ENCODE results near the gene ZFHX3. TPM values are rescaled to one million over a fixed set of nuclear protein-coding genes. Genes with fewer than 3 reads are reported as not detected.
A peak's percentile ranks its signal among the peaks of the same experiment; 100 is the strongest.

ZFHX3 gene
- total and polyA plus RNA-seq, 2 of the 8 experiments (the other 6 are each of a cell fraction or from before 2014, with no cell fraction given) = 0.08 to 0.99 TPM

GRCh38 chr16:72961863-72962262 lies 86.1 kb downstream of the ZFHX3 start:
- Histone ChIP-seq H3K23ac (ENCODE audit: insufficient read length) (no peak overlapping the region), H3K27me3 (replicated peaks in 1 of 4; ENCODE audit: control insufficient read depth in 3 of 4, extremely low read depth in 1 of 4, insufficient read depth in 3 of 4, low read length in 3 of 4) (no peaks in the 10 kb centered on the region), H3K27ac (ENCODE audit: low read depth, low read length) (no peak overlapping the region), H2BK5ac (ENCODE audit: low read depth, low read length) (no peak overlapping the region), H2BK12ac (ENCODE audit: low read depth, low read length) (no peak overlapping the region), H4K91ac (replicated peaks; ENCODE audit: insufficient read length, low read length) (no peak overlapping the region), H3K18ac (ENCODE audit: extremely low read depth, low read length) (no peak overlapping the region), H3K4me3 (ENCODE audit: extremely low read depth in 1 of 4, insufficient read depth in 2 of 4, low read depth in 3 of 4, low read length in 4 of 4) (no peak overlapping the region), H3K79me2 (ENCODE audit: control insufficient read depth in 1 of 2, insufficient read depth in 2 of 2, low read length in 2 of 2) (no peaks in the 10 kb centered on the region), H3K4me1 (replicated peaks in 1 of 4; ENCODE audit: control insufficient read depth in 3 of 4, insufficient read depth in 4 of 4, low read length in 3 of 4) (no peaks in the 10 kb centered on the region; a peak in 1 of 7 replicates), H4K20me1 (replicated peaks in 1 of 2; ENCODE audit: control insufficient read depth in 1 of 2, insufficient read depth in 2 of 2, low read length in 2 of 2) (no peaks in the 10 kb centered on the region), H3K9ac (replicated peaks in 1 of 4; ENCODE audit: extremely low read depth in 1 of 4, low read depth in 3 of 4, low read length in 3 of 4) (no peak overlapping the region), H3K36me3 (ENCODE audit: control insufficient read depth in 2 of 4, insufficient read depth in 4 of 4, low read length in 3 of 4) (no peaks in the 10 kb centered on the region), H3K4ac (replicated peaks; ENCODE audit: insufficient read length, low read depth, low read length) (no peak overlapping the region), H2BK20ac (ENCODE audit: low read length) (no peak overlapping the region), H2AFZ (ENCODE audit: low read length) (no peak overlapping the region), H3K56ac (replicated peaks; ENCODE audit: insufficient read length, low read depth, low read length) (no peak overlapping the region), H2BK15ac (ENCODE audit: low read length) (no peak overlapping the region), H2AK5ac (ENCODE audit: low read depth, low read length) (no peak overlapping the region), H3K4me2 (ENCODE audit: insufficient read depth in 1 of 2, low read depth in 2 of 2, low read length in 2 of 2) (no peak overlapping the region), H3K79me1 (ENCODE audit: low read depth, low read length) (no peaks in the 10 kb centered on the region), H4K5ac (ENCODE audit: insufficient read length, low read depth, low read length) (no peak overlapping the region), H4K8ac (ENCODE audit: extremely low read depth, insufficient read depth, low read length) (no peak overlapping the region), H3K23me2 (ENCODE audit: low read depth, low read length) (no peaks in the 10 kb centered on the region), H3K14ac (ENCODE audit: insufficient read length) (no peak overlapping the region), H2BK120ac (replicated peaks; ENCODE audit: low read depth, low read length) (no peak overlapping the region), H3K9me3 (ENCODE audit: insufficient read depth in 2 of 2, low read depth in 1 of 2, low read length in 1 of 2) (no peaks in the 10 kb centered on the region)
- FAIRE-seq (peak; percentile 70), DNase-seq (ENCODE audit: low read depth in 1 of 2, low spot score in 2 of 2) (no peak)
- 70% methylated on average over 9 of the region's 9 CpGs; no CpG with 5 or more reads in 1 of the 2 experiments for WGBS, 2 experiments (ENCODE audit: extremely low coverage in 1 of 2, insufficient coverage in 1 of 2, insufficient read length in 1 of 2, insufficient replicate concordance in 2 of 2, low coverage in 1 of 2, low lambda C conversion rate in 2 of 2, missing lambda C conversion rate in 1 of 2)
- ChIA-PET CTCF (ENCODE audit: partially characterized antibody) (interaction anchor here (0.6 to 3.0 kb wide), 16 partner anchors 8 to 832 kb away, joined by 3 to 17 read pairs (median 4); no protein-coding TSS in a partner anchor), POLR2A (ENCODE audit: partially characterized antibody) (interaction anchor here (0.7 kb wide), 1 partner anchor 362 kb away, joined by 4 read pairs; no protein-coding TSS in a partner anchor)
- TF ChIP-seq GTF2F1 (IDR thresholded peaks at IDR 0.05; ENCODE audit: borderline replicate concordance, low read depth, low read length) = no peak
- no peak for TF ChIP-seq RNF2 (IDR thresholded peaks at IDR 0.05; ENCODE audit: borderline replicate concordance, low read depth, low read length, missing control alignments, poor library complexity, severe bottlenecking)
- TF ChIP-seq RFX5 (IDR thresholded peaks at IDR 0.05; ENCODE audit: borderline replicate concordance, low read depth, low read length) = peak; percentile 82; the same call in 1 of the 2 replicates
- no peak for TF ChIP-seq CTCF (IDR thresholded peaks at IDR 0.05; ENCODE audit: control extremely low read depth in 1 of 3, insufficient read depth in 1 of 3, low read depth in 1 of 3, low read length in 3 of 3)
- no peak for TF ChIP-seq SAP30 (IDR thresholded peaks at IDR 0.05; ENCODE audit: insufficient read depth, insufficient replicate concordance, low read length)
